Adrenal gland (tissue), 12 donors: ENCODE data around the gene TMA7B. TPM values are rescaled to one million over a fixed set of nuclear protein-coding genes. Genes with fewer than 3 reads are reported as not detected.

Source experiments
- DNase-seq, 7 donors: peaks; one replicate each; pipeline ENCODE4 v3.0.0-alpha.2; 2019 to 2020
- H3K27ac ChIP-seq, 5 donors: fragments of 200-600 bp; sonication (generic) in 4 of 5; 1 replicate in 3 of 5; 2 replicates in 2 of 5; pipeline versions ENCODE4 v1.5.1 to v1.8.0; 2016 to 2020; ENCODE audit warnings: mild to moderate bottlenecking in 1 of 5
- H3K27me3 ChIP-seq: fragments of 200-600 bp; 2 replicates; pipeline ENCODE4 v1.8.0; 2021
- H3K36me3 ChIP-seq, 2 donors: fragments of 200-600 bp; replicated peaks in 1 of 2; 1 replicate in 1 of 2; 2 replicates in 1 of 2; pipeline versions ENCODE4 v1.5.1 to v1.8.0; 2018 to 2022
- H3K4me1 ChIP-seq, 2 donors: fragments of 200-600 bp; replicated peaks in 1 of 2; 1 replicate in 1 of 2; 2 replicates in 1 of 2; pipeline versions ENCODE4 v1.5.1 to v1.8.0; 2018 to 2021
- H3K4me3 ChIP-seq, 4 donors: fragments of 200-600 bp; sonication (generic) in 3 of 4; one replicate each; pipeline ENCODE4 v1.5.1; 2016 to 2018
- H3K9me3 ChIP-seq, 3 donors: fragments of 200-600 bp; sonication (generic) in 1 of 3; replicated peaks in 1 of 3; 1 replicate in 2 of 3; 2 replicates in 1 of 3; pipeline versions ENCODE4 v1.5.1 to v1.8.0; 2016 to 2021
- POLR2A ChIP-seq, 2 donors: fragments of 450-650 bp; IDR thresholded peaks; one replicate each; pipeline ENCODE4 v1.6.1; 2017; ENCODE audit warnings: antibody characterized with exemption in 2 of 2, mild to moderate bottlenecking in 2 of 2, moderate library complexity in 1 of 2
- WGBS, 4 donors: extraction: QIAGEN DNeasy Blood & Tissue Kit in 2 of 4; methylation state at CpG; one replicate each; pipeline versions ENCODE4 v1.1.5 to v1.1.7; 2013 to 2017; 5-methylcytosine and 5-hydroxymethylcytosine counted together
- intact Hi-C, 2 donors: fragments of 100-400 bp; cut with DNase I; formaldehyde crosslinking; loops; one replicate each; pipeline versions ENCODE4 v1.14.1 to v1.15.0; 2022 to 2023
- polyA plus RNA-seq, 3 donors: library from polyadenylated mRNA; stranded (reverse); fragments of 200-250 nt in 2 of 3; fragments of 350-450 nt in 1 of 3; fragmentation: Illumina TruSeq in 1 of 3; extraction: RNeasy Lipid Tissue Mini Kit (QIAGEN cat#74804) in 1 of 3; gene quantifications; one replicate each; pipeline ENCODE4 v1.2.3, GENCODE V29; 2013 to 2014
- total RNA-seq, 9 donors: library from RNA; depleted of rRNA in 4 of 9; stranded (reverse); fragments of >200 nt in 4 of 9; fragments of 120-200 nt in 1 of 9; fragmentation: NEBNext Ultra II Directional in 1 of 9; extraction: Animal tissue kit (Norgen Biotek cat#: 25700) in 1 of 9; gene quantifications; one replicate each; pipeline versions ENCODE4 v1.1.0 to v1.2.4, GENCODE V29; 2013 to 2023
- TF ChIP-seq, protein P1 (sequence below), 6 experiments: fragments of 450-650 bp in 4 of 6; fragments of 200-600 bp in 2 of 6; sonication (generic) in 1 of 6; IDR thresholded peaks; 1 replicate in 5 of 6; 2 replicates in 1 of 6; pipeline versions ENCODE4 v1.5.1 to v1.8.0; 2016 to 2021; ENCODE audit warnings: antibody characterized with exemption in 6 of 6, mild to moderate bottlenecking in 2 of 6, moderate library complexity in 1 of 6
- donor health status: healthy with polysubstance abuse.
- donor health status: Bipolar disorder and iron deficiency.
- donor health status: DM: yes; HTN: yes; CAD: no.
- donor health status: DM: no; HTN: no; CAD: no.
- donor health status: DM: no; HTN: no; CAD: no.
- donor health status: DM: yes; HTN: yes; CAD: no.

Gene TMA7B
- total and polyA plus RNA-seq, 12 donors: 0.07 TPM; not detected in 11

DNA sequence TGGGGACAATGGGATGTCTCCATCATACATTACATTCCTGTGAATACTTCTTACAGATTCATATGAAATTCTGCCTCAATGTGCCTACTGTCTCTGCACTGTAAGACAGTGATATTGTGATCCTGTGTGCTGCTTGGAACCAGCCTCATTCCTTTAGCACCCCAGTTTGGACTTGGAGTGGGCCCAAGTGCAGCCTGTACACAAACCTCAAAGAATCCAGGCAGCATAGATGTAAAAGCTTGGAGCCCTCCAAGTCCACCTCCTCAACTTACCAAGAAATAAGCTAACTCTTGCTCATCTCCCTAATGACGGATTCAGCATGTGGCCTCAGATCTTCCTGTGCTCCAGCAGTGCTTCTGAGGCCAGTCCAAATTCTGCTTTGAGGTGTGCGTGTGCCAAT lies 34.9 kb upstream of the TMA7B start:
- no peak for TF ChIP-seq POLR2A (IDR thresholded peaks at IDR 0.05)
- TF ChIP-seq, protein P1, sequence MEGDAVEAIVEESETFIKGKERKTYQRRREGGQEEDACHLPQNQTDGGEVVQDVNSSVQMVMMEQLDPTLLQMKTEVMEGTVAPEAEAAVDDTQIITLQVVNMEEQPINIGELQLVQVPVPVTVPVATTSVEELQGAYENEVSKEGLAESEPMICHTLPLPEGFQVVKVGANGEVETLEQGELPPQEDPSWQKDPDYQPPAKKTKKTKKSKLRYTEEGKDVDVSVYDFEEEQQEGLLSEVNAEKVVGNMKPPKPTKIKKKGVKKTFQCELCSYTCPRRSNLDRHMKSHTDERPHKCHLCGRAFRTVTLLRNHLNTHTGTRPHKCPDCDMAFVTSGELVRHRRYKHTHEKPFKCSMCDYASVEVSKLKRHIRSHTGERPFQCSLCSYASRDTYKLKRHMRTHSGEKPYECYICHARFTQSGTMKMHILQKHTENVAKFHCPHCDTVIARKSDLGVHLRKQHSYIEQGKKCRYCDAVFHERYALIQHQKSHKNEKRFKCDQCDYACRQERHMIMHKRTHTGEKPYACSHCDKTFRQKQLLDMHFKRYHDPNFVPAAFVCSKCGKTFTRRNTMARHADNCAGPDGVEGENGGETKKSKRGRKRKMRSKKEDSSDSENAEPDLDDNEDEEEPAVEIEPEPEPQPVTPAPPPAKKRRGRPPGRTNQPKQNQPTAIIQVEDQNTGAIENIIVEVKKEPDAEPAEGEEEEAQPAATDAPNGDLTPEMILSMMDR (IDR thresholded peaks at IDR 0.05): no peak
- Histone ChIP-seq H3K9me3 (no peaks in the 10 kb centered on the region), H3K36me3 (no peaks in the 10 kb centered on the region), H3K27me3 (peaks cover 19% of the 10 kb centered on the region), H3K27ac (no peak overlapping the region), H3K4me3 (no peak overlapping the region), H3K4me1 (no peaks in the 10 kb centered on the region)
- DNase-seq: no peak
- WGBS, 4 donors: 72 to 89% (median 82%) methylated on average over 2 of the region's 2 CpGs
- intact Hi-C loops: no loop called here

DNA sequence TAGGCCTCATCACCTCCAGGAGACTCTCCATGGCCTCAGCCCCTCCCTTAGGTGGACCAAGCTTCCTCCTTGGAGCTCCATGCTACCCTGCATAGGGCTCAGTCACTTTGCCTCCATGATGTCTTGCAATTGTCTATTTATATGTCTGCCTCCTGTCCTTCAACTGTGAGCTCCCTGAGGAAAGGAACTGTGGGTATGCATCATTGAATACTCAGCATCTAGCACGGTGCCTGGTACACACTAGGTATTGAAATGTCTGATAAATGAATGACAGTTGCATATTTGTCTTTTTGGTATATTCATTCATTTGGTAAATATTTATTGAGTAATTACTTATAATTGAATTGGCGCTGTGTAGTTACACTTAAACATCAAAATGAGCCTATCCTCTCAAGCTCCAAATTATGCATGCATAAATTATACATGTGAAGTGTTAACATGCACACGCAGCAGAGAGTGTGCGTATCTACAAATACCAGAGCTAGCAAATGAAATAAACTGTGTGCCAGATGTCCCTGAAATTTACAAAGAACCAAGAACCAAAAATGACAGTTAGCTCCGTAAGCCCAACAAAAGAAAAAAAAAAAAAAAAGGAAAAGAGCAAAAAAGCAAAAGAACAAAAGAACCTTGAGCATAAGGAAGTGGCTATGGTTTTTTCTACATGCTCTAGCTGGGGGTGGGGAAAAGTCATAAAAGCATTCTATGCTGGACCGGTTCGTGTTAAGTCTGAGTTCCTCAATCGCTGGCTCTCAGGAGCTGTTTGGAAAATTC lies 34.1 kb upstream of the TMA7B start:
- H3K36me3 ChIP-seq: no peaks in the 10 kb centered on the region
- intact Hi-C loops: no loop called here
- no peaks in the 10 kb centered on the region for H3K9me3 ChIP-seq
- no peak for DNase-seq
- no peak for TF ChIP-seq POLR2A (IDR thresholded peaks at IDR 0.05)
- TF ChIP-seq, protein P1 (IDR thresholded peaks at IDR 0.05): no peak
- no peak overlapping the region for H3K27ac ChIP-seq
- WGBS, 4 donors: 67 to 76% (median 72%) methylated on average over 8 of the region's 8 CpGs
- H3K27me3 ChIP-seq: peaks cover 26% of the 10 kb centered on the region
- no peaks in the 10 kb centered on the region for H3K4me1 ChIP-seq
- no peak overlapping the region for H3K4me3 ChIP-seq

DNA sequence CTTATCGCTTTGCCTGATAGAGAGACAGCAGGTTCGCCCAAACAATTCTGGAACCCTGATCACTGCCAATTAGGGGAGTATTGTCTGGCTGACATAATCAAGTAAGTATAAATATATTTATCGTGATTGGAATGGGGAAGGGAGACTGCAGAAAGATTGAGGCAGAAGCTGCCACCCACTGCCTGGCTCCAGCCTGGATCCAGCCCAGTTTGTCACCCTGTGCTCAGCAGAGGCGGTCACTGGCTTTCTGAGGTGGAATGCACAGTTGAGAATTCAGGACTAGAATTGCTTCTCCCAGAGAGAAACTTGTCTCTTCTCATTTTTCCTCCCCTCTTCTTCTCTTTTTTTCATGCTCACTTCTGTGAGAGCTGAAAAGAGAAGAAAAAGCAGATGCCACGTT lies 33.4 kb upstream of the TMA7B start:
- DNase-seq: no peak
- no peaks in the 10 kb centered on the region for H3K9me3 ChIP-seq
- H3K27ac ChIP-seq: no peak overlapping the region
- H3K4me1 ChIP-seq: no peaks in the 10 kb centered on the region
- 68 to 79% (median 74%) methylated on average over 5 of the region's 5 CpGs for WGBS, 4 donors
- no peaks in the 10 kb centered on the region for H3K36me3 ChIP-seq
- no peak overlapping the region for H3K4me3 ChIP-seq
- TF ChIP-seq, protein P1 (IDR thresholded peaks at IDR 0.05): no peak
- TF ChIP-seq POLR2A (IDR thresholded peaks at IDR 0.05): no peak
- peaks cover 26% of the 10 kb centered on the region for H3K27me3 ChIP-seq
- intact Hi-C loops: no loop called here

DNA sequence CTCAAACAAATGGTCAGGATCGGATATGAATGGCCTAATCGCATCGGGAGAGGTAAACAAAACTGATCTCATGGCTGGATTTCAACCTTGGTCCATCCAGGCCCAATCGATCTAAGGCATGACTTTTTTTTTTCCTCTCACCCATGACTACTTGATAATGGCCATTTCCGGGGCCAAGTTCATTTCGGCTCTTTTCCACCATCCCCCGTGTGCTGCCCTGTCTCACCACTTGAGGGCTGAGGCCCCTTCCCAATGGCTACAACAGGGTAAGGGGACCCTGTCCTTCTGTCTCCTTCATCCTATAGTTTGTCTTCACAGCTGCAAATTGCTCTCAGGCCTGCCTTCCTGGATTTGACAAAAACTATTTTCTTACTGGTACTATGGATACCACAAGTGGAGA lies 32.7 kb upstream of the TMA7B start:
- Histone ChIP-seq H3K36me3 (no peaks in the 10 kb centered on the region), H3K9me3 (no peaks in the 10 kb centered on the region), H3K4me1 (no peaks in the 10 kb centered on the region), H3K4me3 (no peak overlapping the region), H3K27me3 (peaks cover 26% of the 10 kb centered on the region), H3K27ac (no peak overlapping the region)
- TF ChIP-seq, protein P1 (IDR thresholded peaks at IDR 0.05): no peak
- no peak for TF ChIP-seq POLR2A (IDR thresholded peaks at IDR 0.05)
- no peak for DNase-seq
- 74 to 84% (median 77%) methylated on average over 7 of the region's 7 CpGs for WGBS, 4 donors
- intact Hi-C loops: no loop called here
